GM12878 (cell line): Measurements from ENCODE around the gene ADGRG2. TPM values are rescaled to one million over a fixed set of nuclear protein-coding genes. Genes with fewer than 3 reads are reported as not detected.
"Not testable (repeated sequence)": the region's sequence is repeated elsewhere in the genome, so short reads cannot be mapped to it uniquely, and the experiment has no call there.

Experiments
- ATAC-seq: fragments of 200-7000 bp; cut with Tn5 transposase; 3 replicates; pipeline ENCODE4 v1.9.1; 2020; ENCODE audit warnings: mild to moderate bottlenecking, moderate library complexity
- BruUV-seq: library from RNA; stranded (reverse); fragments of 400-500 nt; replicated peaks from 2 replicates; lab custom pipeline; 2021; lab: Mats Ljungman, UMichigan
- CTCF ChIA-PET: fragments of 300-600 bp; sonication (Branson Sonifier 250); formaldehyde crosslinking; extraction: SDS; loops from one replicate; lab custom pipeline; 2021; ENCODE audit warnings: inconsistent platforms; lab: Yijun Ruan, JAX
- POLR2A ChIA-PET: fragments of 350-600 bp; formaldehyde crosslinking; extraction: SDS; loops from one replicate; lab custom pipeline; 2021; ENCODE audit warnings: inconsistent platforms; lab: Charles Lee
- RAD21 ChIA-PET: fragments of 300-600 bp; sonication (Branson Sonifier 250); formaldehyde crosslinking; loops from one replicate; lab custom pipeline; 2023; ENCODE audit warnings: antibody characterized with exemption; ENCODE audit not compliant: unreplicated experiment; lab: Charles Lee
- SMC1A ChIA-PET: fragments of 300-600 bp; sonication (Branson Sonifier 250); formaldehyde crosslinking; loops from one replicate; lab custom pipeline; 2023; ENCODE audit not compliant: unreplicated experiment, uncharacterized antibody; lab: Charles Lee
- DNase-seq: peaks from one replicate; pipeline ENCODE4 v3.0.0-alpha.2; 2011; ENCODE audit warnings: low read depth, low spot score
- FAIRE-seq: peaks from 3 replicates; lab custom pipeline; 2011; peaks lifted over from hg19 to GRCh38; lab: Jason Lieb, UNC
- H2AFZ ChIP-seq: 2 replicates; pipeline ENCODE4 v1.6.0; 2011; ENCODE audit warnings: low read depth, low read length, control low read depth; ENCODE audit not compliant: control insufficient read depth
- H3K27ac ChIP-seq: 2 replicates; pipeline ENCODE4 v1.5.1; 2011; ENCODE audit warnings: control low read depth; ENCODE audit not compliant: control insufficient read depth, insufficient read depth
- H3K27me3 ChIP-seq, 2 experiments: replicated peaks in 1 of 2; 2 replicates each; pipeline versions ENCODE4 v1.6.0 to v1.6.1; 2011; ENCODE audit warnings: low read length in 1 of 2; ENCODE audit not compliant: control insufficient read depth in 2 of 2, insufficient read depth in 2 of 2
- H3K36me3 ChIP-seq, 2 experiments: 2 replicates each; pipeline ENCODE4 v1.5.1; 2011; ENCODE audit warnings: low read length in 1 of 2; ENCODE audit not compliant: control insufficient read depth in 2 of 2, insufficient read depth in 2 of 2
- H3K4me1 ChIP-seq: 2 replicates; pipeline ENCODE4 v1.6.1; 2011; ENCODE audit warnings: mild to moderate bottlenecking, low read length, moderate library complexity, mixed read lengths; ENCODE audit not compliant: control insufficient read depth, insufficient read depth
- H3K4me2 ChIP-seq: 2 replicates; pipeline ENCODE4 v1.6.0; 2011; ENCODE audit warnings: control low read depth; ENCODE audit not compliant: control insufficient read depth, insufficient read depth
- H3K4me3 ChIP-seq: fragments of 200-600 bp; sonication (generic); 2 replicates; pipeline ENCODE4 v1.5.1; 2016
- H3K79me2 ChIP-seq: 2 replicates; pipeline ENCODE4 v1.6.0; 2011; ENCODE audit warnings: low read length; ENCODE audit not compliant: control insufficient read depth, insufficient read depth
- H3K9ac ChIP-seq: 2 replicates; pipeline ENCODE4 v1.8.0; 2011; ENCODE audit warnings: low read length, control low read depth, mixed read lengths; ENCODE audit not compliant: control insufficient read depth, insufficient read depth
- H3K9me3 ChIP-seq: replicated peaks from 3 replicates; pipeline ENCODE4 v1.5.1; 2011; ENCODE audit warnings: mild to moderate bottlenecking, low read length; ENCODE audit not compliant: control insufficient read depth, insufficient read depth
- H4K20me1 ChIP-seq: 2 replicates; pipeline ENCODE4 v1.6.0; 2011; ENCODE audit not compliant: control insufficient read depth, insufficient read depth
- BHLHE40 ChIP-seq, 2 experiments: fragments of 450-650 bp in 1 of 2; IDR thresholded peaks; 2 replicates each; pipeline ENCODE4 v1.6.1; 2011 to 2017; ENCODE audit warnings: low read depth in 2 of 2, borderline replicate concordance in 1 of 2, improper control_type of control experiment in 1 of 2, low read length in 1 of 2, mild to moderate bottlenecking in 1 of 2
- FOXM1 ChIP-seq: IDR thresholded peaks from 2 replicates; pipeline ENCODE4 v1.6.1; 2012; ENCODE audit warnings: low read depth, mild to moderate bottlenecking, inconsistent platforms, low read length, moderate library complexity
- IKZF1 ChIP-seq: fragments of 450-650 bp; conservative IDR thresholded peaks from 2 replicates; pipeline ENCODE4 v1.6.1; 2017; ENCODE audit warnings: antibody characterized with exemption, mild to moderate bottlenecking
- SPI1 ChIP-seq: IDR thresholded peaks from 2 replicates; pipeline ENCODE4 v1.6.1; 2011; ENCODE audit warnings: low read depth, mild to moderate bottlenecking, low read length, moderate library complexity, borderline replicate concordance; ENCODE audit not compliant: insufficient read depth
- ZNF384 ChIP-seq: IDR thresholded peaks from 2 replicates; pipeline ENCODE4 v1.6.1; 2012; ENCODE audit warnings: low read depth, mild to moderate bottlenecking, low read length, improper control_type of control experiment, borderline replicate concordance
- WGBS: methylation state at CpG from one replicate; pipeline ENCODE4 v1.1.6; 2016; ENCODE audit warnings: low lambda C conversion rate; ENCODE audit not compliant: insufficient replicate concordance, insufficient coverage; ENCODE audit errors: missing lambda C conversion rate; 5-methylcytosine and 5-hydroxymethylcytosine counted together
- in situ Hi-C: fragments of 300-500 bp; cut with MboI; formaldehyde crosslinking; loops from 9 replicates; pipeline ENCODE4 v1.14.3; 2018; ENCODE audit warnings: mixed read lengths
- intact Hi-C: fragments of 100-400 bp; cut with micrococcal nuclease; formaldehyde crosslinking; loops from one replicate; pipeline ENCODE4 v1.14.2; 2022; ENCODE audit not compliant: unreplicated experiment
- polyA plus RNA-seq, 11 experiments: library from polyadenylated mRNA; depleted of rRNA in 4 of 11; unstranded in 6 of 11; stranded (reverse) in 5 of 11; fragments of >200 nt; fragmentation: Nextera tagmentation in 4 of 11; fragmentation: Illumina TruSeq in 1 of 11; extraction: Ambion mirVana in 4 of 11; extraction: Trizol in 1 of 11; gene quantifications; 1 replicate in 1 of 11; 2 replicates in 10 of 11; pipeline versions ENCODE4 v1.2.1 to v1.2.3, GENCODE V29; 2011 to 2016; ENCODE audit warnings: inconsistent platforms in 2 of 11, missing spikeins in 2 of 11, low read depth in 1 of 11
- total RNA-seq, 4 experiments: library from RNA; depleted of rRNA in 3 of 4; stranded (reverse); fragments of >200 nt in 3 of 4; fragmentation: Illumina TruSeq in 1 of 4; extraction: Trizol in 1 of 4; gene quantifications; 2 replicates each; pipeline versions ENCODE4 v1.2.1 to v1.2.3, GENCODE V29; 2013 to 2021
- TF ChIP-seq, protein P1 (sequence below): IDR thresholded peaks from 2 replicates; pipeline ENCODE4 v1.6.1; 2012; ENCODE audit warnings: mild to moderate bottlenecking, low read depth, low read length

Gene ADGRG2
- total and polyA plus RNA-seq, 10 of the 15 experiments (the other 5 are each of a cell fraction or from before 2014, with no cell fraction given) = 0.02 to 0.29 (median 0.05) TPM; not detected in 5

DNA sequence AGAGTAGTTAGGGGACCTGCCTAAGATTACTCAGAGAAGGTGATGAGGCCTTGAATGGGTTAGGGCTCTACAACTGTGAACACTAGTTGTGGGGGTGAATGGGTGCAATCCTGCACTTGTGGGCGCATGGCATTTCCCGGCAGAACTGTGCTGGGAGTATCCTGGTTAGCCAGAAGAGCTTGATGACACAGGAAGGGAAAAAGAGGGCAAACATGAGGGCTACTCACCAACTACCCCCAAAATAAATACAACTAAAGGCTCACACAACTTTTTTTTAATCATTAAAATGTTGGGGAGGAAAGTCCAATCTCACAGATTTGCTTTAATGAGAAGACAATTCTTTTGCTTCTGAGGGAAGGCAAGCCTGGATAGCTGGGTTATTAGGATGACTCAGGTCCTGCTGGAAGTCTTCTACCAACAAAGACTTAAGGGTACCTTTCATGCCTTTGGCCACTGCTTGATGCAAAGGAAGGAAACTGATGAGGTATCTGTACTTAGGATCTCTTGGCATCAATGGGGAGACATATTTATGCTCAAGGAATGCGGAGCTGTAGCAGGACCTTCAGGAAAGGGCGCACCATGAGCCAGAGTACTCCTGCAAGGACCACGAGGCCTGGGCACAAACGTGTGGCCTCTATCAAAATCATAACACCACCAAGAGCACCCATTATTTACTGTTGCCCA, 141.0 kb downstream of the ADGRG2 start (continued):
- TF ChIP-seq FOXM1 (no peak), ZNF384 (no peak), IKZF1 (no peak), BHLHE40 (IDR thresholded peaks at IDR 0.05; ENCODE audit: borderline replicate concordance in 1 of 2, low read depth in 2 of 2, low read length in 1 of 2) (no peak)
- TF ChIP-seq, protein P1, sequence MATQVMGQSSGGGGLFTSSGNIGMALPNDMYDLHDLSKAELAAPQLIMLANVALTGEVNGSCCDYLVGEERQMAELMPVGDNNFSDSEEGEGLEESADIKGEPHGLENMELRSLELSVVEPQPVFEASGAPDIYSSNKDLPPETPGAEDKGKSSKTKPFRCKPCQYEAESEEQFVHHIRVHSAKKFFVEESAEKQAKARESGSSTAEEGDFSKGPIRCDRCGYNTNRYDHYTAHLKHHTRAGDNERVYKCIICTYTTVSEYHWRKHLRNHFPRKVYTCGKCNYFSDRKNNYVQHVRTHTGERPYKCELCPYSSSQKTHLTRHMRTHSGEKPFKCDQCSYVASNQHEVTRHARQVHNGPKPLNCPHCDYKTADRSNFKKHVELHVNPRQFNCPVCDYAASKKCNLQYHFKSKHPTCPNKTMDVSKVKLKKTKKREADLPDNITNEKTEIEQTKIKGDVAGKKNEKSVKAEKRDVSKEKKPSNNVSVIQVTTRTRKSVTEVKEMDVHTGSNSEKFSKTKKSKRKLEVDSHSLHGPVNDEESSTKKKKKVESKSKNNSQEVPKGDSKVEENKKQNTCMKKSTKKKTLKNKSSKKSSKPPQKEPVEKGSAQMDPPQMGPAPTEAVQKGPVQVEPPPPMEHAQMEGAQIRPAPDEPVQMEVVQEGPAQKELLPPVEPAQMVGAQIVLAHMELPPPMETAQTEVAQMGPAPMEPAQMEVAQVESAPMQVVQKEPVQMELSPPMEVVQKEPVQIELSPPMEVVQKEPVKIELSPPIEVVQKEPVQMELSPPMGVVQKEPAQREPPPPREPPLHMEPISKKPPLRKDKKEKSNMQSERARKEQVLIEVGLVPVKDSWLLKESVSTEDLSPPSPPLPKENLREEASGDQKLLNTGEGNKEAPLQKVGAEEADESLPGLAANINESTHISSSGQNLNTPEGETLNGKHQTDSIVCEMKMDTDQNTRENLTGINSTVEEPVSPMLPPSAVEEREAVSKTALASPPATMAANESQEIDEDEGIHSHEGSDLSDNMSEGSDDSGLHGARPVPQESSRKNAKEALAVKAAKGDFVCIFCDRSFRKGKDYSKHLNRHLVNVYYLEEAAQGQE = no peak
- TF ChIP-seq, all 136 proteins: peak for 0

DNA sequence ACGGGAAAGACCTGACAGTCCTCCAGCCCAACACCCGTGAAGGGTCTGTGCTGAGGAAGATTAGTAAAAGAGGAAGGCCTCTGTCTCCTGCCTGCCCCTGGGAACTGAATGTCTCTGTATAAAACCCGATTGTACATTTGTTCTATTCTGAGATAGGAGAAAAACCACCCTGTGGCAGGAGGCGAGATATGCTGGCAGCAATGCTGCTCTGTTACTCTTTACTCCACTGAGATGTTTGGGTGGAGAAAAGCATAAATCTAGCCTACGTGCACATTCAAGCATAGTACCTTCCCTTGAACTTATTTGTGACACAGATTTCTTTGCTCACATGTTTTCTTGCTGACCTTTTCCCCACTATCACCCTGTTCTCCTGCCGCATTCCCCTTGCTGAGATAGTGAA, 142.0 kb downstream of the ADGRG2 start:
- H4K20me1 ChIP-seq, FAIRE-seq, H3K27ac ChIP-seq, H3K27me3 ChIP-seq, SMC1A ChIA-PET, H3K4me3 ChIP-seq, in situ Hi-C loops, H2AFZ ChIP-seq, H3K9me3 ChIP-seq, BruUV-seq, H3K36me3 ChIP-seq, ATAC-seq, H3K9ac ChIP-seq, H3K79me2 ChIP-seq, DNase-seq: not testable (repeated sequence)
- ChIA-PET CTCF (interaction anchor here (1.0 kb wide), 1 partner anchor 354 kb away, joined by 3 read pairs; no protein-coding TSS in a partner anchor), POLR2A (interaction anchor here (0.6 kb wide), 1 partner anchor 427 kb away, joined by 3 read pairs; no protein-coding TSS in a partner anchor), RAD21 (interaction anchor here (0.6 kb wide), 1 partner anchor 291 kb away, joined by 3 read pairs; no protein-coding TSS in a partner anchor)
- intact Hi-C loops = loop anchor here (5.0 kb wide), 1 partner anchor 308 kb away; the partner anchor contains the start of gene RS1
- 22% methylated on average over 6 of the region's 6 CpGs for whole genome bisulfite sequencing
- 0 out of 2 replicates have a peak overlapping the region, but pooled peaks have one; percentile 3 for H3K4me2 ChIP-seq
- 0 out of 2 replicates have a peak, but pooled peaks have one; percentile 6 for TF ChIP-seq SPI1
- TF ChIP-seq, all 136 proteins: peak for 1; not testable (repeated sequence) for 135
- H3K4me1 ChIP-seq = not testable (repeated sequence)
